HG02763 (cell line): ENCODE data around the gene TMEM61.

ENCODE experiments used
- ATAC-seq: cut with Tn5 transposase; IDR thresholded peaks from one replicate; pipeline ENCODE4 v1.9.1; 2021; ENCODE audit warnings: mild to moderate bottlenecking, moderate library complexity; ENCODE audit not compliant: unreplicated experiment

Gene TMEM61

DNA sequence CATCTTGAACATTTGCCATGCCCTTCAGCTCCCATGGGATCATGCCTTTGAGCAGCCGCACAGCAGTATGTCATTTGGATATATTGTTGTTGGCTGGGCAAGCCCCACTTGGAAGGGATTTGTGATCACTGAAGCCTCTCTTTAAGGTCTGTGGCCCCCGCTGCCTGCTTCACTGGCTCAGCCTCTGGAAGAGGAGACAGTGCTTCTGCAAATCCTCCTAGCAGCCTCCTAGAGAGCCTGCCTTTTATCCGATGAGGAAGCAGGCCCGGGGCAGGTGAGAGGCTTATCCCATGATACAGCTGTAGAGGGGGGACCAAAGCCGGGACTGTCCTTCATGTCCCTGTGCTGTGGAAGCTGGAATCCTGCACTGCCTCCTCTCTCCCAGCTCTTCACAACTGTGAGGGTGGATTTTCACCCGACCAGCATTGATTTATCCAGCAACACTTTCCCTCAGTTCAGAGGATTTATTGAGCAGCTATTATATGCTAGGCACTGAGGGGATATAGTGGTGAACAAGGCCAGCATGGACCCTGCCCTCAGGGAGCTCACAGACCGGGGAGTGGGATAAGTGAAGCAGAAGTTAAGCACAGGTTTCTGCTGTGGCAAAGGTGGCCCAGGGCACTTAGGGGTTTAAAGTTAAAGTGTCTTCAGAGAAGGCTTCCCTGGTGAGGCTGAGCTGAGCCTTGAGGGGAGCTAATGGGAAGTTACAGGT lies 3.9 kb downstream of the TMEM61 start:
- ATAC-seq: no peak

DNA sequence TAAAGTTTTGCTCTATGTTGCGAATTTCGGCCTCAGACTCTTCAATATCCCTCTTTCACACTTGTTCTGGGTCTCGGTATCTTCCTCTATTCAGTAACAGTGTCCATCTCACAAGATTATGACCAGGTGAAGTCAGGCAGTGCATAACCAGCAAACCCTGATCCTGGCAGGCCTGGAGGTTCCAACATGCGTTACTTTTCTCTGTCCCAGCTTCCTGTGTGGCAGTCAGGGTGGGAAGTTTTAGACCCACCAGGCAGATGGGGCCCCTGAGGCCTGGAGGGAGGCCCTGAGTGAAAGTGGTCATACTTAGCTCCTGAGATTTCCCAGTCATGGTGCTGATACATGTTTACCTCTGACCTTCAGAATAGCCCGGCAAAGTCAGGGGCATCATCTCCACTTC lies 5.1 kb downstream of the TMEM61 start:
- ATAC-seq: no peak

DNA sequence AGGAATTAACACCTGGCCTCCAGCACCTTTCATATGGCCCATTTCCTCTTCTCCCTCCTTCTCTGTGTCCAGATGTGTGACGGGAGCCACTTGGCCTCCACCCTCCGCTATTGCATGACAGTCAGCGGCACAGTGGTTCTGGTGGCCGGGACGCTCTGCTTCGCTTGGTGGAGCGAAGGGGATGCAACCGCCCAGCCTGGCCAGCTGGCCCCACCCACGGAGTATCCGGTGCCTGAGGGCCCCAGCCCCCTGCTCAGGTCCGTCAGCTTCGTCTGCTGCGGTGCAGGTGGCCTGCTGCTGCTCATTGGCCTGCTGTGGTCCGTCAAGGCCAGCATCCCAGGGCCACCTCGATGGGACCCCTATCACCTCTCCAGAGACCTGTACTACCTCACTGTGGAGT lies 5.6 kb downstream of the TMEM61 start:
- ATAC-seq: no peak

DNA sequence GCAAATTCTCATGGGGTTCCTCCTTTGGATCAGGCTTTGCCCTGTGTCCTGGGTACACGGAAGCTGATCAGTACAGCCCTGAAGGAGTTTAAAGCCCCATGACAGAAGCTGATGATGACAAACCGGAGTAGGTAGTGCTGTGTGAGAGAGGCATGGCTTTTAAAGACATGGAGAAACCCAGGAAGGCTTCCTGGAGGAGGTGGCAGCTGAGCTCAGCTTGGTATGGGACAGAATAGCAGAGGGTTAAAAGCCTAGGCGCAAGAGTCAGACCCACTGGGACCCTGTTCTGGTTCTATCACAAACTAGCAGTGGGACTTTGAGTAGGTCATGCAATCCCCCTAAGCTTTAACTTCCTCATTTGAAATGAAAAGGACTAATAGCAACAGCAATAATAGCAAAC lies 6.1 kb downstream of the TMEM61 start:
- no peak for ATAC-seq

DNA sequence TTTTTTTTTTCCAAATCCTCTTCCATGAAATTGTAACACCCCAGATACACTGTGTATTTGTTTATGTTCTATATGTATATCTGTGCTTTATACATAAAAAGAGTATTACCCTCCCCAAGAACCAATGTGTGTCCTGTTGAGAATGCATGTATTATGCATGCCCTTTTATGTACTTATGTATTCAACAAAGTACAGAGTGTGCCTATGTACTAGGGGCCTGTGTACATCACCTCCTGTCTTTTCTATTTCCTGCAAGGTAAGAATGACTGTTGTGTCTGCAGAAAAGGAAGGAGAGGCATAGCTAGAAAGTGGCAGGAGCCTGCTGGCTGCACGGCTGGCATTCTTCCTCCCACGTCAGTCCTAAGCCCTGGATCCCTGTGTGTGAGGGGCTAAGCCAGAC lies 7.0 kb downstream of the TMEM61 start:
- ATAC-seq: no peak

DNA sequence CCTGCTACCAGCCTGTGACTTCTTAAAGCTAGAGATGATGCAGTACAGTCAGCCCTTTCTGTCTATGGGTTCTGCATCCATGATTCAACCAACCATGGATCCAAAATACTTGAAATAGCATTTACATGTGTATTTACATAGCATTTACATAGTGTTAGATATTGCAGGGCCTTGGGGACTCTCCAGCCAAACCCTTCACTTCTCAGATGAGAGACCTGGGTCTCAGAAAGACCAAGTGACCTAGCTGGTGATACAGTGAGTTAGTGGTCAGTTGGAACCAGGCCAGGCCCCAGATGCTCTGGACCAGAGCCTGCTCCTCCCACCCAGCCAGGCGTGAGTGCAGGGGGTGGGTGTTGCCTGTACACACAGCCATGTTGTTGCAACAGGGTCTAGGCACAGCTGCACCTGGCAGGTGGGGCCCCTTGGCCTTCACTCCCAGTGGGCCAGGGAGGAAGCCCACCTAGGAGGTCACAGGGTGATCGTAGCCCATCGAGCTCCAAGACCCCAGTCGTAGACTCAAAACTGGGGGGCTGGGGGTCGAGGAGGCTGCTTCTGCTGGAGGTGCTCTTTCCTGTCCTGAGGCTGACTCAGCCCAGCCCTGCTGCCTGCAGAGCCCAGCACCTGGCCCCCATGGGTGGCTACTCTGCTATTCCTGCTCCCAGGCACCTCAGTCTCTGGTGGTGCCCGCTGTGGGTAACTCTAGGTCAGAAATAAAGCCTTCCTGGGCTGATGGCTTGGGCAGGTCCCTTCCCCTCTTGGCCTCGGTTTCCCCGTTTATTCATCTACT lies 7.7 kb downstream of the TMEM61 start:
- ATAC-seq: no peak

DNA sequence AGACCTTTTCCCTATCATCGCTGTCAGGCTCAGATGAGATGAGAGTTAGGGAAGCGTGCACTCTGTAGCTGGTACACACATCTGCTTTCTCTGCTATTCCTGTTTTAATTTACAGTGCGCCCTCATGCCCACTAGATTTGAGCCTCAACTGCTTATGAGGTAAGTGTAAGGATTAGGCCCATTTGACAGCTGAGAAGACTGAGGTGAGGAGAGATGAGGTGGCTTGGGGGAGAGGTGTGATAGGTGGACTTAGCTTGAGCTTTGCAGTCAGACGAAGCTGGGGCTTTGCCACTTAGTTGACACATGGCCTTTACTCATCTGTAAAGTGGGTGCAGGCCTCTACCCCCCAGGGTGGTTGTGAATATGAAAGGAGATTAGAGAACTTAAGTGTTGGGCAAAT lies 8.5 kb downstream of the TMEM61 start:
- ATAC-seq: no peak

DNA sequence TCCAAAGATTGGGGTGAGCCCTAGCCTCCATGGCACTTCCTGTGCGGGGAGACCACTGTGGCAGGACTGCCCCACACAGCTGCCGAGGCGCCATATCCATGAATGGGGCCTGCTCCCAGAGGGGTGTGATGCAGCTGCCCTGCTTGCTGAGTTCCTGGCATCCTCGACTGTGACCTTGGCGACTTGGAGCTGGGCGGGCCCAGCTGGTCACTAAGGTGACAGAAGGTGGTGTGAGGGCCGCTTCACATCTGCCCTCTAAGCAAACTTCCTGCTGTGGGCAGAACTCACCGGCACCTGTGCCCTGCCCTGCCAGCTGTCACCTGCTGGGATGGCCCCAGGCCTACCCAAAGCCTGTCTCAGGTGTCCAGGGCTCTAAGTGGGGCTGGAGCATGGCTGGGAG lies 9.0 kb downstream of the TMEM61 start:
- ATAC-seq: no peak

DNA sequence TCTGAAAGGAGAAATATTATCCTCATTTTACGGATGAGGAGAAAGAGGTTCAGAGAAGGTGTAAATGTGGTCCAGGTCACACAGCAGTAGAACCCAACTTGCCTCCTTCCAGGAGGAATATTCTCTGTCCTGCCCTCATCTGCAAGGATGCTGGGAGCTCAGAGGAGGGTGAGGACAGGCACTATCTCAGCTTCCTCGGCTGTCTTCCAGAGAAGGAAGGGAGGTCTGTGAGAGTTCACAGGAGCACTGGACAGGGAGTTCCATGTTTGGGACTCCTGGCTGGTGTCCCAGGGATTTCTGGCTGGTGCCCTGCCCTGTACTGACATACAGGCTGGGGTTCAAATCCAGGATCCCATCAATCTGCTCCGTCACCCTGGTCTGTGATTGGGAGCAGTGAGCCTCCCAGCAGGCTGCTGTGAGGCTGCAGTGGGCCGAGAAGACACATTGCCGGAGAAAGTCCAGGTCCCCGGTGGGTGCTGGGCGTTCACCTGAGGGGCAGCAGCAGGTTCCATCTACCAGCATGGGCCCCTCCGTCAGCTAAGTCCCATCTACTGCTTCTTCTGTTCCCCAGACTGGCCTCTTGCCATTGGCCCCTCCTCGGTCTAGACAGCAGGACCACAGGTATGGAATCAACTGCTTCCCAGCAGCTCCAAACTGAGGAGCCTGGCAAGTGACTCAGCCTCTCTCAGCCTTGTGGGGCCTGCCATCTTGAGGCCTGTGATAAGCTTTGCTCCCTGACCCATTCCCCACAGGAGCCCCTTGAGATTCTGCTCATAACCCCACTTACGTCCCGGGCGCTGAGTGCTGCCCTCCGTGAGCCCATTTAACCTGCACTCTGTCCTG lies 9.8 kb downstream of the TMEM61 start:
- no peak for ATAC-seq

DNA sequence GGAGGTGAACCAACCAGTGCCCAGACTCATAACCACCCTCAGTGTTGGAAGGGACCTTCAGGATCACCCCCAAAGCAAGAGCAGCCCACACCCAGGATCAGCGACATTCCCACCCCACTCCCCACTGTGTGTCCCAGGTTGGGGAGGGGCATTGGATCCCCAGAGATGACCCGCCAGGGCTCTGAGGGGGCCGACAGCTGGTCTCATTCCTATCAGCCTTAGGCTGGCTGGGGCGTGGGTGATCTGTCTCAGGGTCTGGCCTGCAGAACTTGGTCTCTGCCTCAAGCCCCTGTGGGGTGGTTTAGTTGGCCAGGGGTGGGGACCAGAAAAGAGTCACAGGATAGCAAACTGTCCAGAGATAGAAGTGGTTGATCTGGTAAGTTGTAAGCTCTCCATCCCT lies 10.5 kb downstream of the TMEM61 start:
- ATAC-seq: no peak

DNA sequence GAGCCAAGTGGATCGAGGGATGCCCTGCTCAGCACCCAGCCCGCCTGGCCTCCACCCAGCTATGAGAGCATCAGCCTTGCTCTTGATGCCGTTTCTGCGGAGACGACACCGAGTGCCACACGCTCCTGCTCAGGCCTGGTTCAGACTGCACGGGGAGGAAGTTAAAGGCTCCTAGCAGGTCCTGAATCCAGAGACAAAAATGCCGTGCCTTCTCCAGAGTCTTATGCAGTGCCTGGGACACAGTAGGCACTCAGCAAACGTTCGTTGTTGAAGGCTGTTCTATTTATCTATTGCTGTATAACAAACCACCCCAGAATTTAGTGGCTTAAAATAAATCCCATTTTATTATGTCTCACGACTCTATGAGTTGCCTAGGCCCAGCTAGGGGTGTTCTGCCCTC lies 11.5 kb downstream of the TMEM61 start:
- no peak for ATAC-seq

DNA sequence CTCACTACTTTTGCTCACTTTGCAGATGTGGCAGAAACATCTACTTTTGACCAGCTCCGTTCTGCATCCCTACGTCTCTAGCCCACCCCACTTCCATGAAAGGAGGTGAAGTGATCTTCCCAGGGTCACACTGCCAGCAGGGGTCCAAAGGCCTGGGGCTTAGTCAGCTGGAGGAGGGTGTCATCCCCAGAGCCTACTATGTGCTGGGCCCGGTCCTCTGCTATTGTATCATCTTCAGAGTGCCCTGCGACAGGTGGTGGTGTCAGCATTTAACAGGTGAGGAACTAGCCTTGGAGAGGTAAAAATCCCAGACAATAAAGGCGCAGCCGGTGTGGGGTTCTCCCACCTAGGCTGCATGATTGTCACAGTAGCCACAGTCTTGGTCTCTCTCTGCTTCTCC lies 12.7 kb downstream of the TMEM61 start:
- ATAC-seq: no peak

DNA sequence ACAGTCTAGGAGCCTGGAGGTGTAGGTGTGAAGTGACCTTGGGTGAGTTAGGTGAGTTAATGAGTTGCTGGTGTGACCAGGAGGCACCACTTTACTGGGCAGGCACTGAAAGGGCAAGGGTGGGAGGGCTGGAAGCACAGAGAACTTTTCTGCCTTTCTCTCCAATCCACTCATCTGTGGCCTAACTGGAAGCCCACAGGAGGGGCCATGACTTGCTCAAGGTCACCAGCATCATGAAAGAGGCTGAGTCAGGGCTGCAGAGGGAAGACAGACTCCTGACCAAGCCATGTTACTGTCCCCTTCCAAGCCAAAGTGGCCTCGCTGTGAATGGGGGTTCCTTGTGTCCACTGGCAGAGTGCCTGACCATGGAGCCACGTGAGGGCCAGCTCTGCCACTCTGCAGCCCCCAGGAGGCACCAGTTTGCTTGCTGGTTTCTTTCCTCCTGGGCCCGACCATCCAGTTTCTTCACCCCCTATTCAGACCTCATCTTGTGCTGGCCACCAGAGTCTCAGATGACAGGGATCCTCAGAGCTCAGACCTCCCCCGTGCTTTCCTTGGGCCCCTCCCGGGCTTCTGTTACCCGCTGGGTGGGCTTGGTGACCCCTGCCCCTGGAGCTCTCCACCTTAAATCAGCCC lies 14.0 kb downstream of the TMEM61 start:
- no peak for ATAC-seq

DNA sequence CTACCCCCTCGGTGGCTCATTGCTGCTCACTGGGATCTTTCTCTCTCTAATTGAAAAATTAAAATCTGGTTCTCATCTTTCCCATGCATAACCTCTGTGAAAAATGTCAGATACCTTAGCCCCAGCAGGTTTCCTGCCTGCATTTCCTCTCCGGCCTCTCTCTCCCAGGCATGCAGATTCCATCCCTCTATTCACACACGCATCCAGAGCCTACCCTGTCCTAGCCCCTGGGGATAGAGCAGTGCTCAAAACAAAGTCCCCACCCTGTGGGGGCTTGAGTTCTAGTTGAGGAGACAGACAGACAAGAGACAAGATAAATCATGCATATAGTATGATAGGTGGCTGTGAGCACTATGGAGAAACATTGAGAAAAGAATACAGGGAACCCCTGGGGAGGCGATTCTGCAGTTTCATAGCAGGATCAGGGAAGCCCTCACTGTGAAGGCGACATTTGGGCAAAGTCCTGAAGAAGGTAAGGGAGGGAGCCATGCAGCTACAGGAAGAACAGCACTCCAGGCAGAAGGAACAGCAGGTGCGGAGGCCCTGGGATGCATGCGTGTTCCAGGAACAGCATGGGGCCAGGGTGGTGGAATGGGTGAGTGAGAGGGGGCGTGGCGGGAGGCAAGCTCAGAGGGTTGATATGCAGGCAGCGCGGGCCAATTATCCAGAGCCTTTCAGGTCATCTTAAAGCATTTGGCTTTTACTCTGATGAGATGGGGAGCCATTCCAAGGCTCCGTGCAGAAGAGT lies 14.8 kb downstream of the TMEM61 start:
- ATAC-seq: no peak

DNA sequence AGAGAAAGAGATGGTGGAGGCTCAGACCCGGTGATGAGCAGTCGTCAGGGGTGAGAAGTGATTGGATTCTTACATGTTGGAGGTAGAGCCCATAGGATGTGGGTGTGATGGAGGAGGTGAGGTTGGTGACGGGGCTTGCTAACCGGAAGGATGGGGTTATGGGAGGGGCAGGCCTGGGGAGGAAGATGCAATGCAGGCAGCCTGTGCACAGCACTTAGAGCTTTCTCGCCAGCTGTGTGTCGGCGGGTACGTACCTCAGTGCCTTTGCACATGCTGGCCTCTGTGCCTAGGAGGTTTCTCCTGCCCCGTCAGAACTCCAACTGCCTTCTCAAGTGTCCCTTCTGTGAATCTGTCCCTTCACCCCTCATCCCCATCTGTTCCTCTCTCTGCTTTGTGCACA lies 15.4 kb downstream of the TMEM61 start:
- no peak for ATAC-seq

DNA sequence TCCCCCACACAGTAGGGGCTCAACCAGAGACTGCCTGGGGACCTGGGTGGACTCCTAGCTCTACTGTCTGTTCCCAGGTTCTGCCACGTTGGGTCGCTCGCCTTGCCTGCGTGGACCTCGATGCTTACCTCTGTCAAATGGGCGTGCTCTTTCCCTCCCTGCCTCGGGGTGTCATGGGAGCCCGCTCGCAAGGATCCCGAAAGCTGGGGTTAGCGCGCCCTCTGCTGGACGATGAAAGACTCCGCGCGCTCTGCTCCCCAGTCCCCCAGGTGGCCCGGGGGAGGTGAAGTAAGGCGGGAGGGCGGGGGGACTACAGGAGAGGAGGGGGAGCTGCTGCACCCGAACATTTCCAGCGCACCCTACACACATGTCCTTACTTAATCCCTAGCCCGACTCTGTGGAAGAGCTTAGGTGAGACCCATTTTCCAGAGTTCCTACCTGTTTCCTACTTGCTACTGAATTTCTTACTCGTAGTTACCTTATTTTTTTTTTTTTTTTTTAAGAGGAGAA lies 16.0 kb downstream of the TMEM61 start:
- ATAC-seq: no peak

DNA sequence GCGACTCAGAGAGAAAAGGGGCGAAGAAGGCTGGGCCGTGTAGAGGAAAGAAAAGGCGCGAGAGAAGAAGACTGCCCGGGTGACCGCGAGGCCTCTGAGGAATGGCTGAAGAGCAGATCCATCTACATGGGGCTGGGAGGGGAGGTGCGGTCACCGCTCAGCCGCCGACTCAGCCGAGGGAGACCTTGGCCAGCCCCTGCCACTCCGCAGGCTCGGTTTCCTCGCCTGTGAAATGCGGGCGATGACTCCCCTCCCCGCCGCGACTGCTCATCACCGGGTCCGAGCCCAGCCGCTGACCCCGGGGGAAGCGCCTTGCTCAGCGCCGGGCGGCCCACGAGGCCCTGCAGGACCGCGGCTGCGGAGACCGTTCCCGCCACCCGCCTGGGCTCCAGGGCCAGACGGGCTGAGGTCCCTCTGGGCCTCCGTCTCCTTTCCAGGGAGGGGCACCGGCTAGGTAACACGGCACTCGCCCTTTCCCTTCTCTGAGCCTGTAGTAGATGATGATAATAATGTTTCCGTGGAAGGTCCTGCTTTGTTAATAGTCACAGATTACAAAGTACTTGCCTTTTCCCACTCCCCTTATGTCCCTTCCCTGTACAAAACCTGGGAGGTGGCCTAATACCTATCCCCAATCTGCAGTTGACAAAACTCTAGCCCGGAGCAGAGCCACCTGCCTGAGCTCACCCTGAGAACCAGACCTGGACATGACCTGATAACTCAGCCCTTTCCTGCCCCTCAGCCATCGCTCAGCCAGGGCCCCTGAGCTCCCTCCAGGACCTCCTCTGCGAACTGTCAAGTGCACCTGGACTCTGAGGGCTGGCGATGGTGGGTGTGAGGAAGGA lies 16.7 kb downstream of the TMEM61 start:
- no peak for ATAC-seq

DNA sequence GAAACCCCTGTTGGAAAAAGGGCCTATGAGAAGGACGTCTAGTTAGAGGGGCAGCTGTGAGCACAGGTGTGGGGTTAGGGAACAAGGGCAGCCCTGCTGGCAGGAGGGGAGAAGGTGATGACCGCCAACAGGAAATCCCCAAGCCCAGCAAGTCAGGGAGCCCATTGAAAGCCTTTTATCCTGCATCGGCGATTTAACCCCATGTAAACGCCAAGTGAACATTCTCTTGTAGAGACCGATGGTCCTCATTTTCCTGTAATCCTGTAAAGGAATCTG lies 17.2 kb downstream of the TMEM61 start:
- ATAC-seq: no peak

DNA sequence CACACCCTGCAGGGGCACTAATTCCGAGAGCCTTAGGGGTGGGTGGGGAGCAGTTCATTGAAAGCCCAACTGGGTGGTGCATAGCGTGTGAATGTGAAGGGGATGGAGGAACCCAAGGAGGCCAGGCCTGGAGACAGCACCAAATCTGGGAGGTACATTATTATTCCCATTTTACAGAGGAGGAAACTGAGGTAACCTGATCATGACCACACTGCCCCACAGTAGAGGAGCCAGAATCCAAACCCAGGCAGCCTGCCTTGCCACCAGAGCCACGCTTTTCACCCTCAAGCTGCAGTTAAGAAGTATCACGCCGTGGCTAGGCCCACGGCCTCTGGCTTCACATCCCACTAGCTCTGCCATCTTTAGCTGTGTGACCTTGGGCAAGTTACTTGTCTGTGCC lies 17.7 kb downstream of the TMEM61 start:
- ATAC-seq: no peak

DNA sequence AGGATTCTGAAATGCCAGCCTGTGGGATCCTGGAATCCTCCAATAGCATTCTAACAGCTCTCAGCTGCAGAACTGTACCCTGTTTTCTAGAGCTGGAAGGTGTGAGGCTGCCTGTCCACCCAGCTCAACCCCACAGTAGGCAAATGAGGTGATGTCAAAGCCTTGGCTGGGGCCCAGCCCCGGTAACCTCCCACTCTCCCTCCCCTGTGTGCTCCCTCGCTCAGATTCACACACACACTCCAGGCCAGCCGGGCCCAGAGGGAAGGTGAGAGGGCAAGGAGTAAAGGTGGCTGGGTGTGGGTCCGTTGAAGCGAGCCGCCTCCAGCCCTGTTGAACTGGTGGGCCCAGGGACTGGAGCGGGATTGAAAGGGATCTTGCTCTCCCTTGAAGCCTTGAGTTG lies 18.2 kb downstream of the TMEM61 start, which contains the start of gene BSND:
BSND (plus strand) TSS at position 257 of the 400 bp plus-strand sequence. CDS start 254 bp downstream, outside the sequence.
- ATAC-seq: no peak
